GM12878 (cell line): Measurements from ENCODE around the gene ALOXE3. TPM values are rescaled to one million over a fixed set of nuclear protein-coding genes. Genes with fewer than 3 reads are reported as not detected.

Experiments
- CBX5 ChIP-seq: sonication (generic); IDR thresholded peaks from 2 replicates; pipeline ENCODE4 v1.6.1; 2016; ENCODE audit warnings: low read depth, moderate library complexity, mild to moderate bottlenecking, inconsistent platforms
- CHD2 ChIP-seq: IDR thresholded peaks from 2 replicates; pipeline ENCODE4 v1.6.1; 2011; ENCODE audit warnings: low read depth, low read length, improper control_type of control experiment, borderline replicate concordance
- CREM ChIP-seq: IDR thresholded peaks from 2 replicates; pipeline ENCODE4 v1.6.1; 2014; ENCODE audit warnings: antibody characterized with exemption, low read depth
- IRF4 ChIP-seq: IDR thresholded peaks from 2 replicates; pipeline ENCODE4 v1.6.1; 2011; ENCODE audit warnings: low read depth, low read length
- MEF2B ChIP-seq: fragments of 450-650 bp; IDR thresholded peaks from 2 replicates; pipeline ENCODE4 v1.6.1; 2018; ENCODE audit warnings: mild to moderate bottlenecking, moderate library complexity; ENCODE audit not compliant: partially characterized antibody, poor library complexity, severe bottlenecking
- NBN ChIP-seq: fragments of 450-650 bp; IDR thresholded peaks from 2 replicates; pipeline ENCODE4 v1.6.1; 2016
- NFYB ChIP-seq: IDR thresholded peaks from 2 replicates; pipeline ENCODE4 v1.6.1; 2011; ENCODE audit warnings: low read depth, mild to moderate bottlenecking, low read length, improper control_type of control experiment, moderate library complexity; ENCODE audit not compliant: insufficient read depth
- NKRF ChIP-seq: fragments of 450-650 bp; conservative IDR thresholded peaks from 2 replicates; pipeline ENCODE4 v1.6.1; 2017; ENCODE audit warnings: mild to moderate bottlenecking, moderate library complexity
- NR2C2 ChIP-seq: IDR thresholded peaks from 2 replicates; pipeline ENCODE4 v1.6.1; 2011; ENCODE audit warnings: borderline replicate concordance, low read depth; ENCODE audit not compliant: control insufficient read depth, insufficient read length
- PKNOX1 ChIP-seq: fragments of 450-650 bp; IDR thresholded peaks from 2 replicates; pipeline ENCODE4 v1.6.1; 2016; ENCODE audit warnings: mild to moderate bottlenecking
- POLR2AphosphoS5 ChIP-seq: IDR thresholded peaks from 2 replicates; pipeline ENCODE4 v1.6.1; 2011; ENCODE audit warnings: mild to moderate bottlenecking, low read length, inconsistent platforms
- RB1 ChIP-seq: fragments of 450-650 bp; formaldehyde crosslinking; IDR thresholded peaks from 2 replicates; pipeline ENCODE4 v1.6.1; 2017; ENCODE audit warnings: mild to moderate bottlenecking, borderline replicate concordance
- REST ChIP-seq: IDR thresholded peaks from 2 replicates; pipeline ENCODE4 v1.6.1; 2012; ENCODE audit warnings: mild to moderate bottlenecking, low read depth, low read length
- SMARCA5 ChIP-seq: fragments of 450-650 bp; IDR thresholded peaks from 2 replicates; pipeline ENCODE4 v1.6.1; 2017; ENCODE audit warnings: mild to moderate bottlenecking
- SP1 ChIP-seq: IDR thresholded peaks from one replicate; pipeline ENCODE4 v1.6.1; 2011; ENCODE audit warnings: low read depth, low read length
- TCF3 ChIP-seq: IDR thresholded peaks from 2 replicates; pipeline ENCODE4 v1.6.1; 2012; ENCODE audit warnings: low read depth, mild to moderate bottlenecking, low read length, borderline replicate concordance; ENCODE audit not compliant: insufficient read depth
- USF1 ChIP-seq: IDR thresholded peaks from 2 replicates; pipeline ENCODE4 v1.6.1; 2011; ENCODE audit warnings: borderline replicate concordance, low read depth, mild to moderate bottlenecking, moderate library complexity, mixed read lengths, low read length; ENCODE audit not compliant: insufficient read depth; ENCODE audit errors: extremely low read length
- ZBTB4 ChIP-seq: fragments of 450-650 bp; formaldehyde crosslinking; IDR thresholded peaks from 2 replicates; pipeline ENCODE4 v1.4.0; 2022; ENCODE audit warnings: mild to moderate bottlenecking, moderate library complexity
- ZNF274 ChIP-seq: IDR thresholded peaks from one replicate; pipeline ENCODE4 v1.8.0; 2011; ENCODE audit not compliant: insufficient read length, insufficient read depth
- ZNF384 ChIP-seq: IDR thresholded peaks from 2 replicates; pipeline ENCODE4 v1.6.1; 2012; ENCODE audit warnings: low read depth, mild to moderate bottlenecking, low read length, improper control_type of control experiment, borderline replicate concordance
- polyA plus RNA-seq, 11 experiments: library from polyadenylated mRNA; depleted of rRNA in 4 of 11; unstranded in 6 of 11; stranded (reverse) in 5 of 11; fragments of >200 nt; fragmentation: Nextera tagmentation in 4 of 11; fragmentation: Illumina TruSeq in 1 of 11; extraction: Ambion mirVana in 4 of 11; extraction: Trizol in 1 of 11; gene quantifications; 1 replicate in 1 of 11; 2 replicates in 10 of 11; pipeline versions ENCODE4 v1.2.1 to v1.2.3, GENCODE V29; 2011 to 2016; ENCODE audit warnings: inconsistent platforms in 2 of 11, missing spikeins in 2 of 11, low read depth in 1 of 11
- total RNA-seq, 4 experiments: library from RNA; depleted of rRNA in 3 of 4; stranded (reverse); fragments of >200 nt in 3 of 4; fragmentation: Illumina TruSeq in 1 of 4; extraction: Trizol in 1 of 4; gene quantifications; 2 replicates each; pipeline versions ENCODE4 v1.2.1 to v1.2.3, GENCODE V29; 2013 to 2021

ALOXE3 gene
- total and polyA plus RNA-seq, 10 of the 15 experiments (the other 5 are each of a cell fraction or from before 2014, with no cell fraction given) = 0.04 TPM; not detected in 9

GRCh38 chr17:8151120-8151640 is 32.9 kb upstream of the ALOXE3 start (continued):
- TF ChIP-seq IRF4 (peak; percentile 60; the same call in 1 of the 2 replicates), ZNF384 (no peak), NFYB (no peak), USF1 (peak; percentile 51), ZBTB4 (no peak), CBX5 (no peak), TCF3 (peak; percentile 72; the same call in 1 of the 2 replicates), ZNF274 (no peak), CREM (peak; percentile 89), NR2C2 (no peak), NKRF (peak; percentile 78), SMARCA5 (peak; percentile 16; the same call in 1 of the 2 replicates), REST (no peak), CHD2 (peak; percentile 89), NBN (peak; percentile 69), RB1 (peak; percentile 85), POLR2AphosphoS5 (no peak), PKNOX1 (peak; percentile 65), SP1 (peak; percentile 72), MEF2B (peak; percentile 81)
